SKM-1 treated with dmso at 0.1 percent for 144 hours (cell line): ENCODE measurements around the gene LMF1.
"Not testable (repeated sequence)": the region's sequence is repeated elsewhere in the genome, so short reads cannot be mapped to it uniquely, and the experiment has no call there.

Source experiments
- DNase-seq: peaks from one replicate; lab custom pipeline; 2025; ENCODE audit not compliant: unreplicated experiment; lab: John Stamatoyannopoulos, UW

LMF1 gene

GRCh38 chr16:838741-839140, 132.0 kb downstream of the LMF1 start:
- no peak for DNase-seq

- not testable (repeated sequence) for DNase-seq
These were observed 134.0 kb downstream of the LMF1 start for GRCh38 chr16:836822-837221.

DNA sequence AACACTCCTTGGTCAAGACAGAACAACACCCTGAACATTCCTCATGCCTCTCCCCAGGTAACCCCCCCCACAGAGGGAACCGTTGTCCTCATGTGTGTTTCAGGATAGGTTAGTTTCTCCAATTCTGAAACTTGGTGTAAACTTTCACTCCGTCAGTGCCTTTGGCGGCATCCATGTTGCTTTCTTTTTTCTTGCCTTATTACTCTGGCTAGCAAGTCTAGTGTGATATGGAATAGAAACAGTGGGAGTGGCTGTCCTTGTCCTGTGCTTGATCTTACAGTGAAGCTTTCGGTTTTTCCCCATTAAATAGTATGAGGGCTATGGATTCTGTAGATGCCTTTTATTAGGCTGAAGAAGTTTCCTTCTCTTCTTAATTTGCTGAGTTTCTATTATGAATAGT, 134.6 kb downstream of the LMF1 start:
- DNase-seq, result no peak

GRCh38 chr16:835373-835772, 135.4 kb downstream of the LMF1 start:
- no peak for DNase-seq

GRCh38 chr16:833411-833810, 137.4 kb downstream of the LMF1 start:
- no peak for DNase-seq

GRCh38 chr16:832652-833336, 138.0 kb downstream of the LMF1 start:
- DNase-seq, result no peak

DNA sequence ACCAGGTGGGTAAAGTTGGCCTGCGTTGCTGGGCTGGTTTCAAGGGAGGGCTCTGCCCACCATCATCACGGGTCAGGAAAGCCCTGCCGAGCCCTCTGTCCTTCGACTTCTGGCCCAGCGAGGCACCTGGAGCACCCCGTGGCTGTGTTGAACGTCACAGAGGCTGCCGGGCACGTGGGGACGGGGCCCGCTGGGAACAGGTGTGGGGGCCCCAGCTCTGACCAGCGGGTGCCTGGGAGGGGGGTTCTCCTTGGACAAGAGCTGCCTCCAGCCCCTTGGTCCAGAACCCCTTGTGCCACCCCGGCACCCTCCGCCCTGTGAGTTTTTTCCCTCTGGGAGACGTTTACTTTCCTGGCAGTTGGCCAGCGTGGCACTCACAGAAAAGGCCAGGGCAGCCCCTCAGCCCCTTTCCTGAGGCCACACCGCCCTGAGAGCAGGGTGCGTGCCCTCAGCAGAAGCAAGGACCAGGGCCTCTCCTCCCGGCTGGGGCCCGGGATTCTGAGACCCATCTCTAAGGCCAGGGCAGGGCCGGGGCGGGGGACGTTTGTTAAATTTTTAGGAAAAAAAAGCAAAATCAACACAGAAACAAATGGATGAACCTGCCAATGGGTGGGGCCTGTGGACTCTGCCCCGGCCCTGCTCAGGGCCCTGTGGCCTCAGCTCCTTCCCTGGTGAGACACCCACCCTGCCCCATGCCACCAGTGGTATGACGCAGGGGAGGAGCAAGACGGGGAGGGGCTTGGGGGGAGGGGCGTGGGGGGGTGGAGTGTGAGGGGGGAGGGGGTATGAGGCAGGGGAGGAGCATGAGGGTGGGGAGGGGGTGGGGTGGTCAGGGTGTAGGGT, 139.0 kb downstream of the LMF1 start:
- no peak for DNase-seq

- DNase-seq, result no peak
These were observed 139.8 kb downstream of the LMF1 start for GRCh38 chr16:830871-831570.

- no peak for DNase-seq
These were observed 140.5 kb downstream of the LMF1 start for GRCh38 chr16:830107-830870.

GRCh38 chr16:828891-829290, 141.9 kb downstream of the LMF1 start:
- DNase-seq, result no peak

DNA sequence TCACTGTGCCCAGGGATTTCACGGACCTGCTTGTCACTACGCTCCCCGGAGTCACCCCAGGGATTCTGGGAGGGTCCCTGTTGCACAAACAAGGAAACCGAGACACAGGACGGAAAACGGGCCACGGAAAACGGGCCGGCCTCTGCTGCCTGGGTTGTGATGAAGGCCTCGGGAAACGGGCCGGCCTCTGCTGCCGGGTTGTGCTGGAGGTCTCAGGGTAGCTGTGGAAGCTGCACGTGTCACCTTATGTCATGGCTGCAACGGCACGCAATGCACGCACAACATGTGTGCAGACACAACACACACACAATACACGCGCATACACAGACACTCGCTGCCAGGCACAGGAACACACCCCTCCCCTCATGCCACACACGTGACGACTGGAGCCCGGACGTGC, 143.3 kb downstream of the LMF1 start:
- no peak for DNase-seq

DNA sequence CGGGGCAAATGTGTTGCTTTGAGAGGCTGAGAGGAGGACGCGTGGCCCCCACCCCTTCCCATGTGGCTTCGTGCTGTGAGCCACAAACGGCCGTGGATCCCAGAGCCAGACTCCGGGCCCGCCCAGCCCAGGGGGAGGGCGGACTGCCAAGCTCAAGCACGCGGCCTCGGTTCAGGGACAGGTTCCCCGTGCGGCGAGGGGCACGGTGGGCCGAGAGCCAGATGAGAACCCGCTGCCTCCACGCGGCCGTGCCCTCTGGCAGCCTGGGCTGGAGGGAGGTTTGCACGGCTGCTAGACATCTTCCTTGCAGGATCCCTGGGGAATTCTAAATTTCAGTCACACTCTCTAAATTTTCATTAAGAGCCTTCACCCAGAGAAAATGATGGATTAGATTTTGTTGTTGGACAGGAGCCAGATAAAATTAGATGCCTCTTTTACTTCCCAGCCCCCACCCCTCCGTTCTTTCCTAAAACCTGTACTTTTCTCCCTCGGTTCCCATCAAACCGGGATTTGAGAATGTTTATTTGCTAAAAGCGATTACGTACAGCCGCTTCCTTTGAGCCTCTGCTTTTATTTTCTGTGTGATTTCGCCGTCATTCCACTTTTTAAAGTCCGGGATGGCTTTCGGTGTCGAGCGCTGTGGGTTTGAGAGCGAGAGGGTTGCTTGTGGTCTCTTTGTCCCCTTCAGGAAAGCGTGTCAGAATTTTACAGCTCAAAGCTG, 145.3 kb downstream of the LMF1 start:
- no peak for DNase-seq

DNA sequence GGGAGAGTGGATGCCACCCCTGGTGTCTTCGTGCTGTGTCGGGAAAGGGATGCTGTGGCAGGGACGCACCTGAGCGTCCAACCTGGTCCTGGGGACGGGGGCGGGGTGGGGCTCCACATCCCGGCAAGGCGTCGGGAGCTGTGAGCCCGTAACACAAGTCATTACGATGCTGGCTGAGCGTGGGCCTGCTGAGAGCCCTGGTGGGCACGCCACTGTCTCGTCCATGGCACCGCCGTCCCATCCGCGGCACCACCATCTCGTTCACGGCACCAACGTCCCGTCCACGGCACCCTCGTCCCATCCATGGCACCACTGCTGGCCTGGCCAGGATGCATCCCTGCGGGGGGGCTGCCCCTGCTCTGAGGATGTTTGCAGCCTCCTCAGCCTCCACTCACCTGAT, 146.2 kb downstream of the LMF1 start:
- no peak for DNase-seq

GRCh38 chr16:824194-824593, 146.6 kb downstream of the LMF1 start:
- DNase-seq, result no peak

DNA sequence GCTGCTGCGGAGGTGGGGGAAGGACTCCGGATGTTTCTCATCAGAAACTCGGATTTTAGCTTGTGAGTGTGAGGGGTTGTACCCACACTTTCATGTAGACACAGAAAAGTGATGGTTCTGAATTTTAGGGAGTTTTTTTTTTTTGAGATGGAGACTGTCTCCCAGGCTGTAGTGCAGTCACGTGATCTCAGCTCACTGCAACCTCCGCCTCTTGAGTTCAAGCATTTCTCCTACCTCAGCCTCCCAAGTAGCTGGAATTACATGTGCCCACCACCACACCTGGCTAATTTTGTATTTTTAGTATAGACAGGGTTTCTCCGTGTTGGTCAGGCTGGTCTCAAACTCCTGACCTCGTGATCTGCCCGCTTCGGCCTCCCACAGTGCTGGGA, 147.9 kb downstream of the LMF1 start:
- DNase-seq, result no peak

GRCh38 chr16:822174-822908, 148.4 kb downstream of the LMF1 start:
- no peak for DNase-seq

GRCh38 chr16:821751-822150, 149.0 kb downstream of the LMF1 start:
- DNase-seq, result no peak

- no peak for DNase-seq
These were observed 150.0 kb downstream of the LMF1 start for GRCh38 chr16:820748-821147.

GRCh38 chr16:820044-820408, 150.8 kb downstream of the LMF1 start:
- not testable (repeated sequence) for DNase-seq
